K562 (cell line): ENCODE measurements around the gene FUBP3. TPM values are rescaled to one million over a fixed set of nuclear protein-coding genes. Genes with fewer than 3 reads are reported as not detected.
A peak's percentile ranks its signal among the peaks of the same experiment; 100 is the strongest.

Experiments
- ARNT ChIP-seq, 2 experiments: fragments of 450-650 bp; IDR thresholded peaks; 2 replicates each; pipeline ENCODE4 v1.6.1; 2016; ENCODE audit warnings: mild to moderate bottlenecking in 1 of 2
- ATF7 ChIP-seq: fragments of 450-650 bp; IDR thresholded peaks from 2 replicates; pipeline ENCODE4 v1.7.1; 2014; ENCODE audit warnings: mild to moderate bottlenecking, moderate library complexity
- CEBPG ChIP-seq, 3 experiments: fragments of 200-800 bp in 1 of 3; sonication (Bioruptor generic) in 1 of 3; sonication (generic) in 1 of 3; formaldehyde crosslinking in 1 of 3; IDR thresholded peaks in 2 of 3; conservative IDR thresholded peaks in 1 of 3; 2 replicates each; pipeline versions ENCODE4 v1.6.1 to v1.8.0; 2016 to 2022; ENCODE audit warnings: missing compliant biosample characterization in 2 of 3, missing genetic modification characterization in 2 of 3, mild to moderate bottlenecking in 1 of 3, missing genetic modification reagents in 1 of 3
- KLF16 ChIP-seq: IDR thresholded peaks from 2 replicates; pipeline ENCODE4 v1.6.1; 2016; ENCODE audit warnings: antibody characterized with exemption
- MIER1 ChIP-seq: fragments of 450-650 bp; IDR thresholded peaks from 2 replicates; pipeline ENCODE4 v1.6.1; 2016; ENCODE audit warnings: antibody characterized with exemption, mild to moderate bottlenecking, low read depth
- PPARD ChIP-seq: fragments of 250-450 bp; sonication (Bioruptor Pico); IDR thresholded peaks from 2 replicates; pipeline ENCODE4 v1.8.0; 2022; ENCODE audit warnings: inconsistent platforms, mild to moderate bottlenecking, moderate library complexity
- RAD21 ChIP-seq, 2 experiments: fragments of 250-450 bp in 1 of 2; fragments of 450-650 bp in 1 of 2; sonication (Bioruptor Pico) in 1 of 2; formaldehyde crosslinking in 1 of 2; IDR thresholded peaks in 1 of 2; conservative IDR thresholded peaks in 1 of 2; 2 replicates each; pipeline versions ENCODE4 v1.4.0 to v1.8.0; 2020 to 2022; ENCODE audit warnings: mild to moderate bottlenecking in 2 of 2, moderate library complexity in 1 of 2
- RBFOX2 ChIP-seq: fragments of 200-400 bp; formaldehyde crosslinking; IDR thresholded peaks from 2 replicates; pipeline ENCODE4 v1.6.1; 2017; ENCODE audit warnings: low read depth, mild to moderate bottlenecking, low read length, moderate library complexity
- TAL1 ChIP-seq: fragments of 450-650 bp; IDR thresholded peaks from 2 replicates; pipeline ENCODE4 v1.6.1; 2016; ENCODE audit warnings: mild to moderate bottlenecking
- TCF7 ChIP-seq: sonication (generic); IDR thresholded peaks from 2 replicates; pipeline ENCODE4 v1.6.1; 2016; ENCODE audit warnings: antibody characterized with exemption, borderline replicate concordance
- ZNF253 ChIP-seq: fragments of 250-450 bp; sonication (Bioruptor Pico); conservative IDR thresholded peaks from 2 replicates; pipeline ENCODE4 v1.6.1; 2021; ENCODE audit warnings: mild to moderate bottlenecking
- ZNF311 ChIP-seq: fragments of 250-450 bp; sonication (Bioruptor Pico); IDR thresholded peaks from 2 replicates; pipeline ENCODE4 v1.4.0; 2020; ENCODE audit warnings: mild to moderate bottlenecking, moderate library complexity
- ZNF589 ChIP-seq: fragments of 200-800 bp; sonication (Bioruptor generic); IDR thresholded peaks from 2 replicates; pipeline ENCODE4 v1.6.1; 2016; ENCODE audit warnings: low read depth, missing genetic modification characterization, missing compliant biosample characterization
- ZNF764 ChIP-seq: fragments of 250-450 bp; sonication (Bioruptor Pico); IDR thresholded peaks from 2 replicates; pipeline ENCODE4 v1.4.0; 2020; ENCODE audit warnings: low read depth, mild to moderate bottlenecking, moderate library complexity
- polyA plus RNA-seq, 8 experiments: library from polyadenylated mRNA; depleted of rRNA in 4 of 8; stranded (reverse) in 5 of 8; unstranded in 3 of 8; fragments of >200 nt; fragmentation: Nextera tagmentation in 2 of 8; fragmentation: Illumina TruSeq in 1 of 8; extraction: Ambion mirVana in 2 of 8; extraction: Trizol in 1 of 8; gene quantifications; 2 replicates each; pipeline versions ENCODE4 v1.2.1 to v1.2.3, GENCODE V29; 2011 to 2014; ENCODE audit warnings: inconsistent platforms in 1 of 8, missing spikeins in 1 of 8
- total RNA-seq, 7 experiments: library from RNA; depleted of rRNA in 6 of 7; stranded (reverse); fragments of >200 nt in 6 of 7; fragmentation: Illumina TruSeq in 2 of 7; extraction: Trizol in 2 of 7; gene quantifications; 2 replicates each; pipeline versions ENCODE4 v1.2.1 to v1.2.3, GENCODE V29; 2011 to 2021; ENCODE audit warnings: low replicate concordance in 1 of 7
- TF ChIP-seq, protein P1 (sequence below): sonication (generic); formaldehyde crosslinking; IDR thresholded peaks from 2 replicates; pipeline ENCODE4 v1.8.0; 2022; ENCODE audit warnings: mild to moderate bottlenecking, missing genetic modification reagents, borderline replicate concordance
- TF ChIP-seq, protein P2 (sequence below): fragments of 250-450 bp; sonication (Bioruptor Pico); IDR thresholded peaks from 2 replicates; pipeline ENCODE4 v1.5.0; 2022; ENCODE audit warnings: mild to moderate bottlenecking
- TF ChIP-seq, protein P3 (sequence below): fragments of 250-450 bp; sonication (Bioruptor Pico); IDR thresholded peaks from 2 replicates; pipeline ENCODE4 v1.5.0; 2021
- TF ChIP-seq, protein P4 (sequence below): sonication (generic); formaldehyde crosslinking; IDR thresholded peaks from 2 replicates; pipeline ENCODE4 v1.8.1; 2022; ENCODE audit warnings: missing genetic modification reagents
- TF ChIP-seq, protein P5 (sequence below): fragments of 250-450 bp; sonication (Bioruptor Pico); IDR thresholded peaks from 2 replicates; pipeline ENCODE4 v1.5.0; 2020; ENCODE audit warnings: mild to moderate bottlenecking, borderline replicate concordance

The FUBP3 gene
- total and polyA plus RNA-seq, 9 of the 15 experiments (the other 6 are each of a cell fraction or from before 2014, with no cell fraction given) = 3.0 to 64.0 (median 48.1) TPM

DNA sequence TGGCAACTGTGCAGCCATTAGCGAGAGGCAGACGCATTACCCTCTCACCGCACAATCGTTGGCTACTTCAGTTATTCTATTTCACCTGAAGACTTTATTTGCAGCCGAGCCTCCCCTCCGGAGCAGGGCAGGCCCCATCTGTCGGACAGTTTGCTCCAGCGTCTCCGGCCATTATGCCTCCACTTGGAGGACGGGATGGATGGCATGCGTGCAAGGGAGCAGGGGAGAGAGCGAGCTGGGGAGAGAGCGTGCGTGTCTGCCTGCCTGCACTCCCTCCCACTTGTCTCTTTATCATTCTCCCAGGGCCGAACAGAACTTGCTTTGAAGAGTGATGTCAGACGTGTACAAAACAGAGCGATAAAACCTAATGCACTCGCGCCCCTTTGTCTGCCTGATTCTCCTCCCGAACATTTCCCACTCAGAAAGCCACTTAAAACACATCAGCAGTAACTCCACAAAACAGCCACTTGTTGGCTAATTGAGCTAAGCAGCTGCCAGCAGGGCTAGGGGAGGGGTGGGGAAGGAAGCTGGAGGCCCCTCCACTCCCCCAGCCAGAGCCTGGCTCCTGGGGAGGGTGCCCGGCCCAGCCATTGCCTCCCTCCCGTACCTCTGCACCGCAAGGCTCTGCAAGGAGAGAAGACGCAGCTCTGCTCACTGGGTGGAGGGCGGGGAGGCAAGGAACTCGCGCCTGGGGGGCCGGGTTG lies 43.4 kb upstream of the FUBP3 start (continued):
- TF ChIP-seq KLF16 = peak; percentile 65; the same call in 1 of the 2 replicates
- TF ChIP-seq TAL1 = peak; percentile 77
- TF ChIP-seq, protein P1, sequence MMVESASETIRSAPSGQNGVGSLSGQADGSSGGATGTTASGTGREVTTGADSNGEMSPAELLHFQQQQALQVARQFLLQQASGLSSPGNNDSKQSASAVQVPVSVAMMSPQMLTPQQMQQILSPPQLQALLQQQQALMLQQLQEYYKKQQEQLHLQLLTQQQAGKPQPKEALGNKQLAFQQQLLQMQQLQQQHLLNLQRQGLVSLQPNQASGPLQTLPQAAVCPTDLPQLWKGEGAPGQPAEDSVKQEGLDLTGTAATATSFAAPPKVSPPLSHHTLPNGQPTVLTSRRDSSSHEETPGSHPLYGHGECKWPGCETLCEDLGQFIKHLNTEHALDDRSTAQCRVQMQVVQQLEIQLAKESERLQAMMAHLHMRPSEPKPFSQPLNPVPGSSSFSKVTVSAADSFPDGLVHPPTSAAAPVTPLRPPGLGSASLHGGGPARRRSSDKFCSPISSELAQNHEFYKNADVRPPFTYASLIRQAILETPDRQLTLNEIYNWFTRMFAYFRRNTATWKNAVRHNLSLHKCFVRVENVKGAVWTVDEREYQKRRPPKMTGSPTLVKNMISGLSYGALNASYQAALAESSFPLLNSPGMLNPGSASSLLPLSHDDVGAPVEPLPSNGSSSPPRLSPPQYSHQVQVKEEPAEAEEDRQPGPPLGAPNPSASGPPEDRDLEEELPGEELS = no peak
- TF ChIP-seq ZNF589 = no peak
- peak; percentile 88 for TF ChIP-seq ATF7
- TF ChIP-seq CEBPG (CRISPR knock-in tag; IDR thresholded peaks at IDR 0.05) = no peak
- no peak for TF ChIP-seq CEBPG (tag; conservative IDR thresholded peaks at IDR 0.05 in 1 of 2, IDR thresholded peaks at IDR 0.05 in 1 of 2)
- TF ChIP-seq PPARD (CRISPR knock-in tag) = no peak
- peak; percentile 61 for TF ChIP-seq RBFOX2
- TF ChIP-seq RAD21 (CRISPR knock-in tag; conservative IDR thresholded peaks at IDR 0.05 in 1 of 2, IDR thresholded peaks at IDR 0.05 in 1 of 2) = 0 out of 4 replicates have a peak, but pooled peaks of 1 of the 2 experiments have one; percentile 6
- no peak for TF ChIP-seq MIER1
- no peak for TF ChIP-seq ZNF253
- TF ChIP-seq ZNF311 (CRISPR knock-in tag) = no peak
- TF ChIP-seq ARNT (IDR thresholded peaks at IDR 0.05) = peak in 1 of 2 experiments; percentile 49; a peak in 1 of 4 replicates
- TF ChIP-seq ZNF764 (CRISPR knock-in tag) = no peak
- peak; percentile 93 for TF ChIP-seq TCF7
- TF ChIP-seq, protein P2, sequence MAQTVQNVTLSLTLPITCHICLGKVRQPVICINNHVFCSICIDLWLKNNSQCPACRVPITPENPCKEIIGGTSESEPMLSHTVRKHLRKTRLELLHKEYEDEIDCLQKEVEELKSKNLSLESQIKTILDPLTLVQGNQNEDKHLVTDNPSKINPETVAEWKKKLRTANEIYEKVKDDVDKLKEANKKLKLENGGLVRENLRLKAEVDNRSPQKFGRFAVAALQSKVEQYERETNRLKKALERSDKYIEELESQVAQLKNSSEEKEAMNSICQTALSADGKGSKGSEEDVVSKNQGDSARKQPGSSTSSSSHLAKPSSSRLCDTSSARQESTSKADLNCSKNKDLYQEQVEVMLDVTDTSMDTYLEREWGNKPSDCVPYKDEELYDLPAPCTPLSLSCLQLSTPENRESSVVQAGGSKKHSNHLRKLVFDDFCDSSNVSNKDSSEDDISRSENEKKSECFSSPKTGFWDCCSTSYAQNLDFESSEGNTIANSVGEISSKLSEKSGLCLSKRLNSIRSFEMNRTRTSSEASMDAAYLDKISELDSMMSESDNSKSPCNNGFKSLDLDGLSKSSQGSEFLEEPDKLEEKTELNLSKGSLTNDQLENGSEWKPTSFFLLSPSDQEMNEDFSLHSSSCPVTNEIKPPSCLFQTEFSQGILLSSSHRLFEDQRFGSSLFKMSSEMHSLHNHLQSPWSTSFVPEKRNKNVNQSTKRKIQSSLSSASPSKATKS = no peak
- TF ChIP-seq, protein P3, sequence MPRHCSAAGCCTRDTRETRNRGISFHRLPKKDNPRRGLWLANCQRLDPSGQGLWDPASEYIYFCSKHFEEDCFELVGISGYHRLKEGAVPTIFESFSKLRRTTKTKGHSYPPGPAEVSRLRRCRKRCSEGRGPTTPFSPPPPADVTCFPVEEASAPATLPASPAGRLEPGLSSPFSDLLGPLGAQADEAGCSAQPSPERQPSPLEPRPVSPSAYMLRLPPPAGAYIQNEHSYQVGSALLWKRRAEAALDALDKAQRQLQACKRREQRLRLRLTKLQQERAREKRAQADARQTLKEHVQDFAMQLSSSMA = no peak
- TF ChIP-seq, protein P4, sequence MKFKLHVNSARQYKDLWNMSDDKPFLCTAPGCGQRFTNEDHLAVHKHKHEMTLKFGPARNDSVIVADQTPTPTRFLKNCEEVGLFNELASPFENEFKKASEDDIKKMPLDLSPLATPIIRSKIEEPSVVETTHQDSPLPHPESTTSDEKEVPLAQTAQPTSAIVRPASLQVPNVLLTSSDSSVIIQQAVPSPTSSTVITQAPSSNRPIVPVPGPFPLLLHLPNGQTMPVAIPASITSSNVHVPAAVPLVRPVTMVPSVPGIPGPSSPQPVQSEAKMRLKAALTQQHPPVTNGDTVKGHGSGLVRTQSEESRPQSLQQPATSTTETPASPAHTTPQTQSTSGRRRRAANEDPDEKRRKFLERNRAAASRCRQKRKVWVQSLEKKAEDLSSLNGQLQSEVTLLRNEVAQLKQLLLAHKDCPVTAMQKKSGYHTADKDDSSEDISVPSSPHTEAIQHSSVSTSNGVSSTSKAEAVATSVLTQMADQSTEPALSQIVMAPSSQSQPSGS (CRISPR knock-in tag) = no peak; the same call in 1 of the 2 replicates
- TF ChIP-seq, protein P5, sequence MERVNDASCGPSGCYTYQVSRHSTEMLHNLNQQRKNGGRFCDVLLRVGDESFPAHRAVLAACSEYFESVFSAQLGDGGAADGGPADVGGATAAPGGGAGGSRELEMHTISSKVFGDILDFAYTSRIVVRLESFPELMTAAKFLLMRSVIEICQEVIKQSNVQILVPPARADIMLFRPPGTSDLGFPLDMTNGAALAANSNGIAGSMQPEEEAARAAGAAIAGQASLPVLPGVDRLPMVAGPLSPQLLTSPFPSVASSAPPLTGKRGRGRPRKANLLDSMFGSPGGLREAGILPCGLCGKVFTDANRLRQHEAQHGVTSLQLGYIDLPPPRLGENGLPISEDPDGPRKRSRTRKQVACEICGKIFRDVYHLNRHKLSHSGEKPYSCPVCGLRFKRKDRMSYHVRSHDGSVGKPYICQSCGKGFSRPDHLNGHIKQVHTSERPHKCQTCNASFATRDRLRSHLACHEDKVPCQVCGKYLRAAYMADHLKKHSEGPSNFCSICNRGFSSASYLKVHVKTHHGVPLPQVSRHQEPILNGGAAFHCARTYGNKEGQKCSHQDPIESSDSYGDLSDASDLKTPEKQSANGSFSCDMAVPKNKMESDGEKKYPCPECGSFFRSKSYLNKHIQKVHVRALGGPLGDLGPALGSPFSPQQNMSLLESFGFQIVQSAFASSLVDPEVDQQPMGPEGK (CRISPR knock-in tag) = no peak
